Heart left ventricle (tissue), 13 donors: Measurements from ENCODE around the gene SH2D5.

Experiments
- CTCF ChIP-seq, 12 donors: fragments of 200-600 bp; sonication (generic) in 4 of 12; IDR thresholded peaks; one replicate each; pipeline versions ENCODE4 v1.5.0 to v1.8.0; 2018 to 2022; ENCODE audit warnings: antibody characterized with exemption in 12 of 12, mild to moderate bottlenecking in 5 of 12
- POLR2A ChIP-seq, 2 donors: fragments of 450-650 bp; IDR thresholded peaks; one replicate each; pipeline ENCODE4 v1.6.1; 2017; ENCODE audit warnings: antibody characterized with exemption in 2 of 2, mild to moderate bottlenecking in 2 of 2, moderate library complexity in 2 of 2
- donor health status: ischemic (EF 13 %, LVEDD 7.1; RV severe dilation, severe dysfunction).
- donor health status: DM: no; HTN: yes; CAD: no.
- donor health status: DM: no; HTN: no; CAD: no.
- donor health status: ischemic (EF 25% LVEDD 6.9; RV normal size, moderate dysfunction).
- donor health status: ischemic (EF 25% LVEDD 5.7; RV mildly dilated, moderate dysfunction).
- donor health status: ischemic (EF 35%, LVEDD 5.7; RV mildly dilated, moderate dysfunction).
- donor health status: nonischemic (EF 11% LVEDD 7.7; RV severe dilation, severe dysfunction).
- donor health status: DM: yes; HTN: yes; CAD: no.
- donor health status: PGD.
- donor health status: ischemic (EF 29% LVEDD 5.4; RV normal size, mild dysfunction).
- donor health status: nonischemic (EF 23%, LVEDD 6.1; RV moderate dilation, normal function).

- no peak for TF ChIP-seq CTCF (IDR thresholded peaks at IDR 0.05)
- no peak for TF ChIP-seq POLR2A (IDR thresholded peaks at IDR 0.05)
Measured at GRCh38 chr1:20731057-20731991, 1.2 kb downstream of the SH2D5 start.
